SK-N-MC (cell line): ENCODE measurements around the gene TTC7B.

Experiments
- EZH2 ChIP-seq: fragments of 200-600 bp; sonication (generic); IDR thresholded peaks from one replicate; pipeline ENCODE4 v1.6.1; 2017; ENCODE audit warnings: antibody characterized with exemption
- POLR2AphosphoS5 ChIP-seq: IDR thresholded peaks from 2 replicates; pipeline ENCODE4 v1.6.1; 2012; ENCODE audit warnings: mild to moderate bottlenecking, low read depth, low read length, borderline replicate concordance

DNA sequence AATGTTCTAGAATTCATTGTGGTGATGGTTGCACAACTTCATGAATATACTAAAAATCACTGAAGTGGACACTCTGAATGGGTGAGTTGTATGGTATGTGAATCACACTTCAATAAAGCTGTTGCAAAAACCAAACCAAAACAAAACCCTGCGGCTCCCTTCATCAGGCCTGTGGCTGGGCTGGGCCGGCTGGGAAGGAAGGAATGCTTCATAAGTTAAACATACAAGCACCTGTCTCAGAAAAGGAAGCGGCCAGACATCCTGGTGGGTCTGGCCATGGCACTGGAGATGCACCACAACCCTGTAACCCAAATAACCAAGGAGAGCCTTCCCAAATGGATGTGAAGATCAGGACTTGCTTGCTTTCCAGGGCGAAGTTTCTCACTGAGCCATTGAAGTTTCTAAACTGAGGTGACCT is 34.9 kb downstream of the TTC7B start:
- TF ChIP-seq POLR2AphosphoS5 (no peak), EZH2 (no peak)
